Endothelial cell (in vitro differentiated cells): ENCODE measurements around the gene ANO2. TPM values are rescaled to one million over a fixed set of nuclear protein-coding genes. Genes with fewer than 3 reads are reported as not detected.

Source experiments
- DNase-seq: peaks from one replicate; pipeline ENCODE4 v3.0.0; 2021; ENCODE audit warnings: low spot score
- H3K27ac Mint-ChIP-seq: one replicate; pipeline ENCODE4 v1.8.0; 2021; ENCODE audit warnings: mixed read lengths, inconsistent platforms; ENCODE audit not compliant: unreplicated experiment
- H3K27me3 Mint-ChIP-seq: one replicate; pipeline ENCODE4 v1.8.0; 2021; ENCODE audit warnings: mild to moderate bottlenecking, moderate library complexity, mixed read lengths, inconsistent platforms; ENCODE audit not compliant: unreplicated experiment
- H3K36me3 Mint-ChIP-seq: one replicate; pipeline ENCODE4 v1.8.0; 2021; ENCODE audit warnings: mild to moderate bottlenecking, low read depth, mixed read lengths, inconsistent platforms; ENCODE audit not compliant: unreplicated experiment
- H3K4me1 Mint-ChIP-seq: one replicate; pipeline ENCODE4 v1.8.0; 2021; ENCODE audit warnings: mild to moderate bottlenecking, mixed read lengths, inconsistent platforms; ENCODE audit not compliant: unreplicated experiment
- H3K4me3 Mint-ChIP-seq: one replicate; pipeline ENCODE4 v1.8.0; 2021; ENCODE audit warnings: mild to moderate bottlenecking, mixed read lengths, inconsistent platforms; ENCODE audit not compliant: unreplicated experiment
- H3K9me3 Mint-ChIP-seq: one replicate; pipeline ENCODE4 v1.8.0; 2021; ENCODE audit warnings: mixed read lengths, inconsistent platforms; ENCODE audit not compliant: unreplicated experiment
- CTCF ChIP-seq: fragments of 200-600 bp; sonication (generic); IDR thresholded peaks from one replicate; pipeline ENCODE4 v1.5.0; 2021; ENCODE audit warnings: antibody characterized with exemption; ENCODE audit not compliant: unreplicated experiment
- total RNA-seq: library from RNA; stranded (reverse); fragmentation: NEBNext Ultra II Directional; extraction: Animal tissue kit (Norgen Biotek cat#: 25700); gene quantifications from one replicate; pipeline ENCODE4 v1.2.1, GENCODE V29; 2021; ENCODE audit not compliant: unreplicated experiment

The ANO2 gene
- total RNA-seq, 1 donor from 2014 or later, result 4.5 TPM

DNA sequence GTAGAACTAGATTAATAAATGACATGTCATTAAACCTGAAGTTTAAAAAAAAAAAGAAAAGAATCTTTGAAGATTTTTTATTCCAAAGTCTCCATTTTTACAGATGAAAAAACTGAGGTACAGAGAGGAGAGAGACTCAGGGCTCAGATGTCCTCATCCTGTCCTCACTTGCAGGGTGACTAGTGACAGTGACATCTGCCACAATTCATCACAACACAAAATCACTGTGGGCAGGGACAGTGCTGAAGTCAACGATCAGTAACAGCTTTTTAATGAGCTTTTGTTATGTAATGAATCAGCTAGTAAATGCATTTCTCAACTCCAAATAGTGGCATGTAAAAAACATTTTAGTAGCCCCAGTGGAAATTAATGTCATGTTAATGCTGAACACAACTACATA lies 374.6 kb downstream of the ANO2 start:
- TF ChIP-seq CTCF, result no peak
- Mint-ChIP-seq H3K27me3 (peaks cover 2% of the 10 kb centered on the region), H3K27ac (no peak overlapping the region), H3K4me1 (no peaks in the 10 kb centered on the region), H3K4me3 (no peak overlapping the region), H3K9me3 (no peaks in the 10 kb centered on the region), H3K36me3 (no peaks in the 10 kb centered on the region)
- DNase-seq, result no peak

DNA sequence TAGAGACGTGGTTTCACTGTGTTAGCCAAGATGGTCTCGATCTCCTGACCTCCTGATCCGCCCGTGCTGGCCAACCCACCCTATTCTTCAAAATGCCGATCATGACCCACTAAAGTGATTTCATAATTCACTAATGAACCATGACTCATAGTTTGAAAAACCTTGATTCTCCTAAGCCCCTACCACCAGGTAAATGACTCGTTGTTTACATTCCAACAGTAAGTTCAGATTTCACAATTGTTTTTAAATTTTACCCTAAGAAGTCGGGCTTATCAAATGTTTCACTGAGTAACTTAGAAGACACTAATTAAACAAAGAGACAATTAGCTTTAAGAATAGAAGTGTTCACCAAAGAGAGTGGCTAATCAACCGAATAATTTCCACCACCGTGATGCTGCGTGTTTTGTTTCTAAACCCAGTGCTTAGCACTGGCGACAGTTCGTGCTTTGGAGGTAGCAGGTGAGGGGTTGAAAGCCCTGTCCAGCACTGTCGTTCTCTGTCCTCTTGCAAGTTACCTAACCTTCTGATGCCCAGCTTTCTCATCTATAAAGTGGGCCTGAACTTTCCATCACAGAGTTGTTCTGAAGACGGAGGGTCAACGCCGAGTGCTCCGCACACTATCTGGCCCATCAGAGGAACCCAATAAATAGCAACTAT lies 376.6 kb downstream of the ANO2 start:
- Mint-ChIP-seq H3K27me3 (peaks cover 2% of the 10 kb centered on the region), H3K36me3 (peaks cover 5% of the 10 kb centered on the region), H3K27ac (no peak overlapping the region), H3K4me3 (no peak overlapping the region), H3K9me3 (no peaks in the 10 kb centered on the region), H3K4me1 (no peaks in the 10 kb centered on the region)
- DNase-seq, result no peak
- no peak for TF ChIP-seq CTCF

DNA sequence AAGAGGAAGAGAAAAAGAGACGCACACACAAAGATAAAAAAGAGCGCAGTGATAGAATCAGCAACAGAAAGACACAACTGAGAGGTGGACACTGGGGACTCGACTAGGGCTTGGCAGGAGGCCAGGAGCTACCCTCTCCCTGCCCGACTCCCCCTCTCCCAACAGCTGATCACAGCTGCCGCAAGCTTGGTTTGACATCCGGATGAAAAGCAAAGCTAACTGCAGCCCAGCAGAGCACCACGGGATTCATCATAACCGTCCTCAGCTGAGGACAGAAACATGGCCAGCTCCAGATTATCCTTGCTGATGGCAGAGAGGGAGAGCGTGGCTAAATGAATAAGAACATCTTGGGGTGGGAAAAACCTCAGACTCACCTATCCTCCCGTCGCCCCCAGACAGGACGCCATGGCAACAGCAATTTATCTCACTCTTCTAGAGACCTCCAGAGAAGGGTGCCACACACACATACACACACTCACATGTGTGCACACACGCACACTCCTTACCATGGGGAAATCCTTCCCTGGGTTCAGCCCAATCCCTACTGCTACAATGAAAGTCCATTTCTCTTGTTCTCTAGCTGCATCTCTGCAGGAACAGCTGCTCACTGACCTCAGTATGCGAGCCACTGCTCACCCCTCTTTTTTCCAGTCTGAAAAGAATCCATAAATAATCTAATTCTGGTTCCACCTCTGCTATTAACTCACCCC lies 377.9 kb downstream of the ANO2 start:
- no peak for TF ChIP-seq CTCF
- Mint-ChIP-seq H3K27ac (no peak overlapping the region), H3K4me3 (no peak overlapping the region), H3K4me1 (no peaks in the 10 kb centered on the region), H3K9me3 (no peaks in the 10 kb centered on the region), H3K36me3 (peaks cover 5% of the 10 kb centered on the region), H3K27me3 (peaks cover 5% of the 10 kb centered on the region)
- no peak for DNase-seq

GRCh38 chr12:5565933-5566599 lies 379.0 kb downstream of the ANO2 start:
- Mint-ChIP-seq H3K4me1 (no peaks in the 10 kb centered on the region), H3K9me3 (no peaks in the 10 kb centered on the region)
- DNase-seq, result no peak

More at GRCh38 chr12:5565933-5566599, 379.0 kb downstream of the ANO2 start:
- TF ChIP-seq CTCF, result no peak
- Mint-ChIP-seq H3K27me3 (peaks cover 5% of the 10 kb centered on the region), H3K27ac (no peak overlapping the region), H3K4me3 (no peak overlapping the region), H3K36me3 (peaks cover 5% of the 10 kb centered on the region)
